HG03159 (cell line): ENCODE results near the gene ZNF536.
"Not testable (repeated sequence)": the region's sequence is repeated elsewhere in the genome, so short reads cannot be mapped to it uniquely, and the experiment has no call there.

ENCODE experiments used
- ATAC-seq: cut with Tn5 transposase; IDR thresholded peaks from one replicate; pipeline ENCODE4 v1.9.1; 2021; ENCODE audit warnings: mild to moderate bottlenecking, moderate library complexity; ENCODE audit not compliant: unreplicated experiment

The ZNF536 gene

GRCh38 chr19:30408734-30409301 lies 36.6 kb downstream of the ZNF536 start:
- ATAC-seq, result no peak

- ATAC-seq, result no peak
These were observed 39.5 kb downstream of the ZNF536 start for GRCh38 chr19:30411714-30412113.

GRCh38 chr19:30416375-30416774 lies 44.2 kb downstream of the ZNF536 start:
- ATAC-seq, result no peak

- ATAC-seq, result not testable (repeated sequence)
These were observed 45.0 kb downstream of the ZNF536 start for GRCh38 chr19:30417166-30417565.

- ATAC-seq, result no peak
These were observed 47.5 kb downstream of the ZNF536 start for GRCh38 chr19:30419568-30420180.

- no peak for ATAC-seq
These were observed 48.1 kb downstream of the ZNF536 start for GRCh38 chr19:30420316-30420715.

GRCh38 chr19:30420881-30421280 lies 48.7 kb downstream of the ZNF536 start:
- ATAC-seq, result no peak

- no peak for ATAC-seq
These were observed 49.4 kb downstream of the ZNF536 start for GRCh38 chr19:30421571-30421970.

- no peak for ATAC-seq
These were observed 51.3 kb downstream of the ZNF536 start for GRCh38 chr19:30423481-30423880.

GRCh38 chr19:30425885-30426838 lies 54.0 kb downstream of the ZNF536 start:
- no peak for ATAC-seq

- no peak for ATAC-seq
These were observed 54.7 kb downstream of the ZNF536 start for GRCh38 chr19:30426864-30427263.

- ATAC-seq, result no peak
These were observed 56.0 kb downstream of the ZNF536 start for GRCh38 chr19:30428092-30428680.

- ATAC-seq, result no peak
These were observed 56.7 kb downstream of the ZNF536 start for GRCh38 chr19:30428844-30429243.

- ATAC-seq, result no peak
These were observed 58.1 kb downstream of the ZNF536 start for GRCh38 chr19:30430206-30430734.

- ATAC-seq, result no peak
These were observed 59.4 kb downstream of the ZNF536 start for GRCh38 chr19:30431591-30431990.

GRCh38 chr19:30434797-30435594 lies 62.8 kb downstream of the ZNF536 start:
- ATAC-seq, result no peak

- ATAC-seq, result no peak
These were observed 65.7 kb downstream of the ZNF536 start for GRCh38 chr19:30437869-30438268.

- no peak for ATAC-seq
These were observed 67.1 kb downstream of the ZNF536 start for GRCh38 chr19:30439310-30439709.

- ATAC-seq, result no peak
These were observed 68.8 kb downstream of the ZNF536 start for GRCh38 chr19:30441011-30441410.

GRCh38 chr19:30442674-30443073 lies 70.5 kb downstream of the ZNF536 start:
- no peak for ATAC-seq
